ENCODE measurements around the gene MACROD2.

MACROD2 gene

DNA sequence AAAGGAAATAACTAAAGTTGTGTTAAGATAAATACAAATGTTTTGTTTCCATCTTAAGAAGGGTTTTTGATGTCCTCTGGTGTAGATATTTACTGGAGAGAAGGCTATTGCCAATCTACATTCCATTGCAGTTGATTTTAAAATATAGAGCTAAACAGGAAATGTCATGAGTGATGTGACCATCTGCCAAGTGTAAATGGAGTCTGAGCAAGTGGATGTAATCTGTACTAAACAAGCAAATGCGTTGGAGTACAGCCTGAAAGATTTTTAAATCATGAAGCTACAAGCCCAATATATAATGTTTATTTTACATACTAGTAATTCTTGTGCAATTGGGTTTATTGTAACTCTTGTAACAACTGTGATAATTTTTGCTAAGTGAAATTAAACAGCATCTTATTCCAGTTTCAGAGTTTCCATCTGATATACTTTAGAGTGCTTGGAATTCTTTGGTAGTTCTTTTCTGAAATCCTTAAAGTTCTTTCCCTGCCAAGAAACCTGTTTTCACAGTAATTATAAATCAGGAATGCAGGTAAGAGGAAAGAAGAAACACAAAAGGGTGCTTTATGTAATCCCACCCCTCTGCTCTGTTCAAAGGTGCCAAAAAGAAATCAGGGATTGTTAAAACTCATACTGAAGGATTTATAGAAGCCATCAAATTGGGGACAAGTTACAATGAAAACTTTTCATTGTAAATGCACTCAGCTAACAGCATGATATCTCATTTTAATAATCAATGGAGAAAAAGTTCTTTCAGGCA lies 389.3 kb downstream of the MACROD2 start:
- in situ Hi-C loops (cut with HindIII; ENCODE audit: low pct_unique_long_range_greater_than_20kb, low sequenced_read_pairs): no loop called here
- TF ChIP-seq JUND (IDR thresholded peaks at IDR 0.05; ENCODE audit: low read depth): no peak
- DNase-seq (ENCODE audit: low read depth in 1 of 2, low spot score in 1 of 2): peak in 1 of 2 experiments; percentile 2

DNA sequence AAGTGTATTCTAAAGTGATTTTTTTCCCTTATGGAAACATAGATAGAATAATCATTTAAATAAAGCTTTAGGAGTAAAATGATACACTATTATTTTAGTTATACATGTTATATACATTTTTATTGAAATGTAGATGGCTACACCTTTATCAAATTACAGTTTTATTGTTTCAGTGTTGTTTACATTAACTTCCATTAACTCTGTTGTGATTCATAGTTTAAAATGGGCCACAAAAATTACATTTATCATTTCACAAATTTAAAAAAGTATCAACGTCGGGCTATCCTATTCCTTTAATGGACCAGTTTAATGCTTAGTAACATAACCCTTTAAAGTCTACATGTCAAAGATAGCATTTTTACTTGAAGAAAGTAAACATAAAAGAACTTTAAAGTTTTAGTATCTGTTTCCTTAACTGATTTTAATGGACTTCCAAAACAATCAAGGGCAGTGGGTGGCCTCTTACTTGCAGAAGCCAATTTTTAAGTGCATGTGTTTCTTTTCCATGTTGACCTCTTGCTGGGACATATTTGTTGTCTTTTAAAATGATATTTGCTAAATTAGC lies 389.9 kb downstream of the MACROD2 start:
- no peak for TF ChIP-seq JUND (IDR thresholded peaks at IDR 0.05; ENCODE audit: low read depth)
- no peak for DNase-seq (ENCODE audit: low read depth in 1 of 2, low spot score in 1 of 2)
- in situ Hi-C loops (cut with HindIII; ENCODE audit: low pct_unique_long_range_greater_than_20kb, low sequenced_read_pairs): no loop called here

GRCh38 chr20:14386726-14387125 lies 391.4 kb downstream of the MACROD2 start:
- DNase-seq (ENCODE audit: low read depth in 1 of 2, low spot score in 1 of 2): no peak
- TF ChIP-seq JUND (IDR thresholded peaks at IDR 0.05; ENCODE audit: low read depth): no peak
- in situ Hi-C loops (cut with HindIII; ENCODE audit: low pct_unique_long_range_greater_than_20kb, low sequenced_read_pairs): no loop called here

- TF ChIP-seq JUND (IDR thresholded peaks at IDR 0.05; ENCODE audit: low read depth): no peak
- in situ Hi-C loops (cut with HindIII; ENCODE audit: low pct_unique_long_range_greater_than_20kb, low sequenced_read_pairs): no loop called here
- no peak for DNase-seq (ENCODE audit: low read depth in 1 of 2, low spot score in 1 of 2)
Observed at GRCh38 chr20:14401479-14402138, 406.3 kb downstream of the MACROD2 start.

DNA sequence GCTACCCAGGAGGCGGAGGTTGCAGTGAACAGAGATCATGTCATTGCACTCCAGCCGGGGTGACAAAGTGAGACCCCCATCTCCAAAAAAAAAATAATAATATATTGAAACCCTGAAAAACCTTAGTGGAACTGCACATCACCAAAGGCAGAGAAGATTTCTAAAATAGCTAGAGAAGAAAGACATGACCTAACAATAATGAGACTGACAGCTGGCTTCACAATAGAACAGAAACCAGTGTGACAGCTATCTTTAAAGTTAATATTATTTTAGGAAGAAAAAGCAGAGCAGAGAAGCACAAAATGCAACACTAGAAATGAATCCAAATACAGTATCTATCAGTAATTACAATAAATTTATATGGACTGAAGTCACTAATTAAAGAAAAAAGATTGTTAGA lies 409.2 kb downstream of the MACROD2 start:
- in situ Hi-C loops (cut with HindIII; ENCODE audit: low pct_unique_long_range_greater_than_20kb, low sequenced_read_pairs): no loop called here
- TF ChIP-seq JUND (IDR thresholded peaks at IDR 0.05; ENCODE audit: low read depth): no peak
- no peak for DNase-seq (ENCODE audit: low read depth in 1 of 2, low spot score in 1 of 2)

DNA sequence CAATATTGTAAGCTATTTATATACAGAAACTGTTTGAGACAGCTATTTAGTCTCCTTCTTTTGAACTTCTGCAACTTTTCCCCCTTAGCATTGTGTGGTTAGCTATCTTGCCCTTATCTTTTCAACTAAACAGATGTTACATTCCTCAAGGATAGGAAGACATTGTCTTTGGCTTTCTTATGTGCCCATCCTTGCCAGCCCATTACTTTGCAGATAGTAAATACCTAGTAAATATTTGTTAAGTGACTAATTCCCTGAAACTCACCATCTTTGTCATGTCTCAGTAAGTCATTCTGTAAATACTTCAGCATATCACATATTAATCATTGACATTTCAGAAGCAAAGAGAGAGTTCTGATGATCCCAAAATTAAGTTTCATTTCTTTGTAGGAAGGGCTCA lies 411.2 kb downstream of the MACROD2 start:
- DNase-seq (ENCODE audit: low read depth in 1 of 2, low spot score in 1 of 2): no peak
- no peak for TF ChIP-seq JUND (IDR thresholded peaks at IDR 0.05; ENCODE audit: low read depth)
- in situ Hi-C loops (cut with HindIII; ENCODE audit: low pct_unique_long_range_greater_than_20kb, low sequenced_read_pairs): no loop called here

- TF ChIP-seq JUND (IDR thresholded peaks at IDR 0.05; ENCODE audit: low read depth): no peak
- in situ Hi-C loops (cut with HindIII; ENCODE audit: low pct_unique_long_range_greater_than_20kb, low sequenced_read_pairs): no loop called here
- no peak for DNase-seq (ENCODE audit: low read depth in 1 of 2, low spot score in 1 of 2)
Observed at GRCh38 chr20:14407336-14407735, 412.0 kb downstream of the MACROD2 start.

GRCh38 chr20:14410869-14411555 lies 415.7 kb downstream of the MACROD2 start:
- no peak for TF ChIP-seq JUND (IDR thresholded peaks at IDR 0.05; ENCODE audit: low read depth)
- in situ Hi-C loops (cut with HindIII; ENCODE audit: low pct_unique_long_range_greater_than_20kb, low sequenced_read_pairs): no loop called here
- DNase-seq (ENCODE audit: low read depth in 1 of 2, low spot score in 1 of 2): no peak

DNA sequence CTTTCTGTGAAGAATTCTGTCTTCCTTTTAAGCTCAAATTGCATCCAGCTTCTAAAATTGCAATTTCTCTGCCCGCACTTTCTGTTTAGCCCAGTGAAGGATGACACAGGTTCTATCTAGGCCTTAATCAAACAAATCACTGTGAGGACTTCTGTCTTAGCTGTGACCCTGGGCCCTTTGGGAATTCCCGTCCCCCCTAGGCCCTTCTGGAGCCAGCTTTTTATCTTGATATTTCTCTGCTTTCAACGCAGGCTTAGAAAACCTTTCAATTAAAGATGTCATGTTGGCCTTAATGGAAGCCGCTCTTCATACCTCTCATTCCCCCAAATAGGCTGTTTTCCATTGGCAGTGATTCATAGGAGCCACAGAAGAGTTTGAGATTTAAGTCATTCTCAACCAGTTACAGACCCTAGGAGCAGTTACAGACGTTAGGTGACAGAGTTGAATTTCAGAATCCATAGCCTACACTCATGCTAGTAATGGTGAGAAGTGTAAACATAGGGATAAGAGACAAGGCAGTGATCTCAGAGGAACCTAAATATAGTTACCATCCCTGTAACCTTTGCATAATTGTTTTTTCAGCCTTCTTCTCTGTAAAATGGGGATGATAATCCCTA lies 416.9 kb downstream of the MACROD2 start:
- no peak for TF ChIP-seq JUND (IDR thresholded peaks at IDR 0.05; ENCODE audit: low read depth)
- no peak for DNase-seq (ENCODE audit: low read depth in 1 of 2, low spot score in 1 of 2)
- in situ Hi-C loops (cut with HindIII; ENCODE audit: low pct_unique_long_range_greater_than_20kb, low sequenced_read_pairs): no loop called here

- in situ Hi-C loops (cut with HindIII; ENCODE audit: low pct_unique_long_range_greater_than_20kb, low sequenced_read_pairs): no loop called here
- DNase-seq (ENCODE audit: low read depth in 1 of 2, low spot score in 1 of 2): no peak
- TF ChIP-seq JUND (IDR thresholded peaks at IDR 0.05; ENCODE audit: low read depth): no peak
Observed at GRCh38 chr20:14413835-14414234, 418.5 kb downstream of the MACROD2 start.

GRCh38 chr20:14414560-14414959 lies 419.2 kb downstream of the MACROD2 start:
- no peak for TF ChIP-seq JUND (IDR thresholded peaks at IDR 0.05; ENCODE audit: low read depth)
- no peak for DNase-seq (ENCODE audit: low read depth in 1 of 2, low spot score in 1 of 2)
- in situ Hi-C loops (cut with HindIII; ENCODE audit: low pct_unique_long_range_greater_than_20kb, low sequenced_read_pairs): no loop called here

DNA sequence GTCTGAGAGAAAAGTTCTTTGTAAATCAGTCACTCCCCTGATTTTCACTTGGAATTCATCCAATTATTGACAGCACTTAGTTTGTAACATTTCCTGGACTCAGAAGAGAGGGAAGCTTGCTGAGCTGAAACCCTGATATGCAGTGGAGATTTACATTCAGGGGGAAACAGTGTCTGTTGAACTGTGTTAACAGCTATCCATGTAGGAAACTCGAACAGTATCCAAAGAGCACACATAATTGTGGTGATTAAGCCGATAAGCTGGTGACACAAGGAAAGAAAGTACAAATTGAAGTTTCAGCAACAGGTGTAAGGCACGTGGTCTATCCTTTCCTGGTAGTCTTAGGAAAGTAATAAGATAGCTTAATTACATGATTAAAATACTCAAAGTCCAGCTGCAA lies 420.2 kb downstream of the MACROD2 start:
- in situ Hi-C loops (cut with HindIII; ENCODE audit: low pct_unique_long_range_greater_than_20kb, low sequenced_read_pairs): no loop called here
- no peak for TF ChIP-seq JUND (IDR thresholded peaks at IDR 0.05; ENCODE audit: low read depth)
- DNase-seq (ENCODE audit: low read depth in 1 of 2, low spot score in 1 of 2): no peak

All from T47D (cell line).